ENCODE measurements around the gene ZMIZ1.

- TF ChIP-seq REST (IDR thresholded peaks at IDR 0.05) = no peak
- TF ChIP-seq MAFK (IDR thresholded peaks at IDR 0.05; ENCODE audit: partially characterized antibody) = no peak
- no peak for TF ChIP-seq CTCF (IDR thresholded peaks at IDR 0.05)
- TF ChIP-seq MAX (IDR thresholded peaks at IDR 0.05) = no peak
- no peak for TF ChIP-seq POLR2A (IDR thresholded peaks at IDR 0.05; ENCODE audit: low read length)
- no peak for TF ChIP-seq RCOR1 (IDR thresholded peaks at IDR 0.05; ENCODE audit: low read depth, low read length)
- no peak for TF ChIP-seq NPAS2 (CRISPR knock-in tag; IDR thresholded peaks at IDR 0.05; ENCODE audit: borderline replicate concordance)
- no peak for TF ChIP-seq HEYL (CRISPR knock-in tag; IDR thresholded peaks at IDR 0.05)
- TF ChIP-seq E2F6 (IDR thresholded peaks at IDR 0.05; ENCODE audit: borderline replicate concordance, low read depth) = no peak
- TF ChIP-seq CEBPB (IDR thresholded peaks at IDR 0.05) = no peak
Measured at GRCh38 chr10:79118286-79119202, 49.8 kb downstream of the ZMIZ1 start.
